ENCODE data around the gene HDAC5.
"Not testable (repeated sequence)": the region's sequence is repeated elsewhere in the genome, so short reads cannot be mapped to it uniquely, and the experiment has no call there.

Gene HDAC5

DNA sequence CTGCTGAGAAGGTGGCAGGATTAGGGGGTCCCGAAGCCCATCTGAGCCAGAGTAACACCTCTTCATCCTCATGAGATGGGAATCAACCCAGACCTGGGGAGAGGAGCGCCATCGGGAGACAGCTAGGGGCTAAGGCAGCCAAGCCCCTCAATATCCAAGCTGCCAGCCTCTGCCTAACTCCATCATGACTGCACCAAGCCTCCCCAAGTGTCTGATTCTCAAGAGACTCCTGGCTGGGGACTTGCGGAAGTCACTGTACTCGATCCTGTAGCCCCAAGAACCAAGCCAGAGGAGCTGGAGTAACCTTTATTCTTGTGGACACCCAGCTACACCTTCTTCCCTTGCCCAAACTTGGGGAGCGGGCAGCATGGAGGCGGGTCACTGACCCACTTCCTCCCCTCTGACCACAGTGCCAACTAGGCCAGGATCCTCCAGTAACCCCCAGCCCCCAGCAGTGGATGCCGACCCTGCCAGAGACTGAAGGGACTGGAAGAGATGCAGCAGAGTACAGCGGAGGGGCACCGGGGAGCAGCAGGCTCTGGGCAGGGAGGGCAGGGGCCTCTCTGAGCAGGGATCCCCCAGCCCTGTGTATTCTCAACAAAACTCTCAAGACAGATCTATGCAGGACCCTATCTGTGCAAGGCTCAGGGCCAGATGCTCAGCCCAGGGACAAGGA lies 13.3 kb downstream of the HDAC5 start:
- no peak for DNase-seq

DNA sequence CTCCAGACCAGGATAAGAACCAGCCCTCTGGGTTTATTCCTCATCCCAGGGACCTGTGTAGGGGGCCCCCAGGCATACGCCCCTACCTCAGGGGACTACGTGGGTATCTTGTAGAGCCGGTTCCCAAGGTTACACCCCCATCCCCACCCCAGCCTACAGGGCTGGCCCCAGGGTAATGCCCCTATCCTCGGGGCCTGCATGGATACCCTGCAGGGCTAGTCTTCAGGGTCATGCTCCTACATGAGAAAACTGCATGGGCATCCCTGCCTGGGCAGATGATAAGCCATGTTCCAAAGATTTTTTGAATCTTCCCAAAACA lies 14.2 kb downstream of the HDAC5 start:
- DNase-seq = no peak

DNA sequence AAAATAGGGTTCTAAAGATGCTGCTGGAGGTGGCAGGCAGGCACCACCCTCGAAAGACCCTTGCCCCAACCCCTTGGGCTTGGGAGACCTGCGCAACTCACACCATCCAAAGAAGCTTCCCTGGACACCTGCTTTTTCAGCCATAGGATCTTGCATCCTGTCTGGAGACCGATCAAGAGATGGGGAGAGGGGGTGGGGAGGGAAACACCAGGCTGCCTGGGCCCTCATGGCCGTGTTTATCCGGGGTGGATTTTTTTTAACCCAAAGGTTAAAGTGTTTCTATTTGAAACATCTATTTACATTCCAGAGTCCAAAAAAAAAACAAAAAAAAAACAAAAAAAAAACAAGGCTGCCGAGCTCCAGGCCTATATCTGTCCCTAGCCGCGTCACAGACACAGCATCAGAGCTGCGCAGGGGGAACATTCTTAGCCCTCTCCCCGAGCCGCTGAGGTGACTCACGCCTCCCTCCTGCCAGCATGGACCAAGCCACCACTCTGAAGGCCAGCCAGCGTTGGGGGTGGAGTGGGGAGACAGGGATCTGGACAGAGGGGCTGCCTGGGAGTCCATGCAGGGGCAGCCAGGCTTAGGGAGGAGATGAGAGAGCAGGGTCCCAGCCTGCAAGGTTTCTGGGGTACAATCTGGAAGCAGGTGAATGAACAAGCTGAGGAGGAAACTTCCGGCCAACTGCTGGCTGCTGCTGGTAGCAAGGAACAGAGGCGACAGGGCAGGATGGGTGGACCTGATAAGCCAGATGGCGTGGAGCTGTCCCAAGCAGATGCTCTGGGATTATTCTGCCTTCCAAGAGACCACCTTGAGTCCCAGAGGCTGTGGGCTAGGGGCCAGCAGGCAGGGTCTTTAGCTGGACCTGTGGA lies 14.8 kb downstream of the HDAC5 start:
- DNase-seq = no peak

DNA sequence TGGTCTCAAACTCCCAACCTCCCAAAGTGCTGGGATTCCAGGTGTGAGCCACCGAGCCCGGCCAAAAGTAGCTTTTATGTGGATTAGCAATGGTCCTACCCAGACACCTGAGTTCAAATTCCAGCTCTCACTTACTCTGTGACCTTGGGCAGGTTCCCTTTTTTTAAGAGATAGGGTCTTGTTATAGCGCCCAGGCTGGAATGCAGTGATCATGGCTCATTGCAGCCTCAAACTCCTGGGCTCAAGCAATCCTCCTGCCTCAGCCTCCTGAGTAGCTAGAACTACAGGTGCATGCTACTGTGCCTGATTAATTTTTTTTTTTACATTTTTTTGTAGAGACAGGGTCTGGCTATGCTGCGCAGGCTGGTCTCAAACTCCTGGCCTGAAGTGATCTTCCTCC lies 16.6 kb downstream of the HDAC5 start:
- DNase-seq = no peak

DNA sequence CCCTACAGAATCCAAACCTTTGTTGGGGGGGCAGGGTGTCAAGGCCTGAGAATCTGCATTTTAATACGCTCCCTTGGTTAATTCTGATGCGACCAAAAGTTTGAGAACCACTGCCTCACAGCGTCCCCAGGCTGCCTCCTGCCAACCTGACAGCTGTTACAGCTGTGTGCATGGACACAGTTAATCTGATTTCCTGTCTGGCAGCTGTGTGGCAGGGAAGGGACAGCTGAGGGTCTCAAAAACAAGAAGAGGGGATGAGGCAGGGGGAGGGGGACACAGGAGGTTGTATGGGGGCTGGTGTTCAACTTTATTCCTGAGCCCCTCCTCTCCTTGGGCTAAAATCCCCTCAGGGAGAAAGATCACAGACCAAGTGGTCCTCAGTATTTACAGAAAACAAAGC lies 17.5 kb downstream of the HDAC5 start:
- DNase-seq = no peak

DNA sequence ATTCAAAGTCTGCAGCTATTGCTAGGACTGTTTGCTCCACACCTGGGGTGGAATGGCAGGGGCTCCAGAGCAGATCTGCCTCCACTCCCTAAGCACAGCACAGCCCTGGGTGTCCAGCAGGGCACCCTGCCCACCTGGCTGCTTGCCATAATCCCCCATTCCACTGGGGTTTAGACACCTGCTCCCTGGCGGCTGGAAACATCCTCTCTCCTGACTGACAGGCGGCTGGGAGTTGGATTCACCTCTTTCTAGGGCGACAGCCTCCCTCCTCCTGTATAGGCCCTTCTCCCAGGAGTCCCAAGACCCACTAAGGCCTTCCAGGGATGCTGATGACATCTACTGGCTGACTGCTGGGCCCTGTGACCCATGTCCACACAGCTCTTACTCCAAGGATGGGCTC lies 18.0 kb downstream of the HDAC5 start:
- DNase-seq = no peak

DNA sequence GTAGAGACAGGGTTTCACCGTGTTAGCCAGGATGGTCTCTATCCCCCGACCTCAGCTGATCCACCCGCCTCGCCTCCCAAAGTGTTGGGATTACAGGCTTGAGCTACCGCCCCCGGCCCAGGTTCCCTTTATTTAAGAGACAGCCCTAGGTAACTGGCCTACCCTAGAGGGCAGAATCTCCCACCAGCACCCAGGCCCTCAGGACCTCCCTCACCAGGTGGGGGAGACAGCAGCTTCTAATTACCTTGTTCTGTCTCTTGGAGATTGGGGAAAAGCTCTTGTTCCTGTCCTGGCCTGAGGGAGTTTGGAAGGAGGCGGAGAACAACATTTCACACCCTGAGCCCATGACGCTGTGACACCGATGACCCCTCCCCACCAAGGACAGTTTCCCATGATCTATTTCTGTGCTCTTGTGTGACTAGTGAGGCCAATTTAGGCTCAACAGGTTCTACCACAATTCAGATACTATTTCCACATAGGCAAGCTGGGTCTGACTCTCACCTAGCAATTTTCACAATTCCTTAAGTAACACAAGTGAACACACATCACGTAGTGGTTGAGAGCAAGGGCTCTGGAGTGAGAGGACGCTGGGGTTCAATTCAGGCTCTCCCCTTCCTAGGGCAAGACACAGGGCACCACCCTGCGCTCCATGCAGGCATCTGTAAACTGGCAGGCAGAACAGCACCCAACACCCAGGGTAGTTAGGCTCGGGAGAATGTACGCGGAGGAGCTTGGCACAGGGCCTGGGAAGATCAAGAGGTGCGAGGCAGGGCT lies 20.4 kb downstream of the HDAC5 start:
- no peak for DNase-seq

DNA sequence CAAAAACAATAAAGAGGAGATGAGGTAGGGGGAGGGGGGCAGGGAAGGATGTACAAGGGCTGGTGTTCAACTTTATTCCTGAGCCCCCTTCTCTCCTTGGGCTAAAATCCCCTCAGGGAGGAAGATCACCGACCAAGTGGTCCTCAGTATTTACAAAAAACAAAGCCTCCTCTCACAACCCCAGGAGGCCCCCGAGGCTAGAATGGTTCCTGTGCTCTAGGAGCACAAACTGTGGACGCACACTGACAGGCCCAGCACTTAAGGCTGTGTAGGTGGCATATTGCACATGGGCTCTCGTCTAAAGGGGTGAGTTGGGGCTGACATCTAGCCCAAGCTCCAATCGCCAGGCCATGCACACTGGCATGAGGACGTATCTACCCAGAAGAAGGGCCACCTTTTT lies 21.6 kb downstream of the HDAC5 start:
- DNase-seq = not testable (repeated sequence)

DNA sequence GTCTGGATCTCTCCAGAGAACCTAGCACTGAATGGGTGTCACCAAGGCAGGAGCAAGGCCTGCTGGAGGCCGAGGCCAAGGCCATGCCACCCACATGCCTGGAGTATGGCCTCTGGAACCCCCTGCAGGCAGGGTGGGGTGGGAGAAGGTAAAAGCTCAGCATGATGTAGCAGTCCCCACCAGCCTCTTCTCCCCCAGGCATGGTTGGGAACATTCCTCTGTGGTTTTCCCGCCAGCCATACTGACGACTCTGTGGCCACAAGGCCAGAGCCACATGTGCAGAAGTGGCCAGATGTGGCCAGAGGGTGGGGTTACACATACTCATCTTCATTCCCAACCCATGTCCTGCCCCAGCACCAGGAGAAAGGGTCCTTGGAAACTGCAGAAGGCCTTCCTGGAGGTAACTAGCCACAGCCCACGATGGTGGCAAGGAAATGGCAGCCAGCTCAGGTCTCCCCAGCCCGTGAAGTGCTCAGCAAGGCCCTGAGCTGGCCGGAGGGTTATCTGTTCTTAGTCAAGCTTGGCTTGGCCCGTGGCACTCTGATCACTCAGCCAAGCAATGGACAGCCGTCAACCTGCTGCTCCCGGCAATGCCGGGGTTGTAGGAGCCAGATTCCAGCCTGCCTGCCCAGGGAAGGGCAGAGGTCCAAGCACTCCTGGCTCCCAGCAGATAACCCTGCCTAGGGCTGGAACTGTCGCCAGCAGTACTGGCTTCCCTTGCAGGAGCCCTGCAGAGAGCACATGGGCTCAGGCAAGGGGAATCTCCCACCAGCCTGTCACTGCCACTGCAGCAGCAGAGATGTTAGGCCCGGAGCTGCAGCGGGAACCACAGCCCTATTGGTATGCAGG lies 26.1 kb downstream of the HDAC5 start:
- DNase-seq = peak; percentile 40

DNA sequence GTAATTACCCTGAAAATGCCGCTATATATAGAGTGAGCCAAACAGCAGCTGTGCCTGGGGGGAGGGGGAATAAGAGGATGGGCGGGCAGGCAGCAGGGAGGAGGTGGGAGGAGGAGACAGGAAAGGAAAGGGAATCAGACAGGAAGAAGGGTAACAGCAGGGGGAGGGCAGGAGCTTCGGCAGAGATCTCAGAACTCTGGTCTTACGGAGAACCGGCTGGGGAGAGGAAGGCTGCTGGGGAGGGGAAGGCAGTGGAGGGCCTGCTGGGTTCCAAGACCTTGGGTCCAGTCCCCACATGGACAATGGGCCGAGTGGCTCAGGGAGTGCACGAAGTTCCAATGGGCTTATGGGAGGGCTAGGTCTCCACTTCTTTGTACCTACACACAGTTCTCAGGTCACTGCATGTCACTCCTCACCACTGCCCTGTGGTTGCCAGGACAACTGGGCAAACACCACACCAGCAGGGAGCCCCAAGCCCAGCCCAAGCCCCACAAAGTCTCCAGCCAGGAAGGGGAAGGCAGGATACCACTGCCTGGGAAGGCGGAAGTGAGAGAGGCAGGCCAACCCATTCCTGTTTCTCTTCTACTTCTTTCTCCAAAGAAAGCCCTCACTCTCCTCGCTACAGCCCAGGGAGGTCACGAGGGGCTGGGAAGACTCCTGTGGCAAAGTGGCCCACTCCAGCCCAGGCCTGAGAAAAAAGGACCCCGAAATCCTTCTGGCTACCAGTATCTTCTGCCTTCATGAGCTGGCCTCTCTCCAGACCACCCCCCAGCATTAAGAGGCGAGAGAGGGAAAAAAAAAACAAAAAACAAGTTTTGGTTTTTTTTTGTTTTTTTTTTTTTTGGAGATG lies 27.6 kb downstream of the HDAC5 start:
- DNase-seq = peak; percentile 93

DNA sequence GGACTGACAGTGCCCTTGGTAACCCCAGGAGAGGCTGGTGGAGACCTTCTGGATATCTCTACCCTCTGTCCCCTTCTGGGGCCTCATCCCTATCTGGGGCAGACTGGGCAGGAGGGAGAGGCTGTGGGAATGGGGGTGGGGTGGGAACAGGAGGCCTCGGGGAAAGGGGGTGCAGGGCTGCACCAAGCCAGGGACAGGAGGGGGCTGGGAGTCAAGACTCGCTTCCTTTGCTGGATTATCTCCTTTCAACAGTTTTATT lies 28.1 kb downstream of the HDAC5 start:
- DNase-seq = no peak

DNA sequence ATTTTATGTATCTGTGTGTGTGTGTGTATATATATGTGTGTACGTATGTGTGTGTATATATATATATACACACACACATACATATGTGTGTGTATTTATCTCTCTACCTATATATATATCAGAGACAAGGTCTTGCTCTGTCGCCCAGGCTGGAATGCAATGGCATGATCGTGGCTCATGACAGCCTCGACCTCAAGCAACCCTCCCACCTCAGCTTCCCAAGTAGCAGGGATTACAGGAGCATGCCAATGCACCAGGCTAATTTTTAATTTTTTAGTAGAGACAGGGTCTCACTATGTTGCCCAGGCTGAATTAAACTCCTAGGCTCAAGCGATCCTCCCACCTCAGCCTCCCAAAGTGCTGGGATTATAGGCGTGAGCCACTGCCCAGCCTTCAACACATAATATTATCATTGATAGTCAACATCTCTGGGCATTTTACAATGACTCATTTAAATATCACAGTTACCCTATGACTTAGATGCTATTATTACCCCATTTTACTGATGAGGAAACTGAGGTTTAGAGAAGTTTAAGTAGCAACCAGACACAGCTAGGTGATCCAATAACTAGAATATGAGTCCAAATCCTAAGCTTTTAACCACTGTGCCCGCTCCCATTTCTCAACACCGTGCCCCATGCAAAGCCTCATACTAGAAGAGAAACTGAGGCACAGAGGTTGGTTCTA lies 28.6 kb downstream of the HDAC5 start:
- no peak for DNase-seq

DNA sequence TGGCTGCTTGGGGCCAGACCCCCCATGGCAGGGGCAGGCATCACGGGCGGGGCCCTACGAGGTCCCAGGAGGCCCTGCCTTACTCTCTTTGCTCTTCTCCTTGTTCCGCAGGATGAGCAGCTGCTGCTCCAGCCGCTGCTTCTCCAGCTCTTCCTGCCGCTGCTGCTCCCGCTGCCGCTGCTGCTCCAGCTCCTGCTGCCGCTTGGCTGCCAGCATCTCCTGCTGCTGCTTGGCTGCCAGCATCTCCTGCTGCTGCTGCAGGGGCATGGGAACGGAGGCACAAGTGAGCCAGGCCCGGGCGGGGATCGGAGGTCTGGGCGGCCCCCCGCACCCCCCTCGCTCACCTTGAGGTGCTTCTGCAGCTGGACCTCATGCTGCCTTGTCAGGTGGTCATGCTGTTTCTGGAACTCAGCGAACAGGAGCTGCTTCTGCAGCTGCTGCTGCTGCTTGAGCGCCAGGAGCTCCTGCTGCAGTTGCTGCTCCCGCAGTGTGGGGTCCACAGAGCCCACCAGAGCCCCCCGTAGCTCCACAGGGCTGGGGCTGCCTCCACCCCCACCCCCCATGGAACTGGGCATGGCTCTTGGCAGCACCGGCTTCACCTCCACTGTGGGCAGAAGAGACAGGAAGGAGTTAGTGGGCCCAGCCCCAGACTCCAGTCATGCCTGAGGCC lies 30.1 kb downstream of the HDAC5 start:
- DNase-seq = no peak

DNA sequence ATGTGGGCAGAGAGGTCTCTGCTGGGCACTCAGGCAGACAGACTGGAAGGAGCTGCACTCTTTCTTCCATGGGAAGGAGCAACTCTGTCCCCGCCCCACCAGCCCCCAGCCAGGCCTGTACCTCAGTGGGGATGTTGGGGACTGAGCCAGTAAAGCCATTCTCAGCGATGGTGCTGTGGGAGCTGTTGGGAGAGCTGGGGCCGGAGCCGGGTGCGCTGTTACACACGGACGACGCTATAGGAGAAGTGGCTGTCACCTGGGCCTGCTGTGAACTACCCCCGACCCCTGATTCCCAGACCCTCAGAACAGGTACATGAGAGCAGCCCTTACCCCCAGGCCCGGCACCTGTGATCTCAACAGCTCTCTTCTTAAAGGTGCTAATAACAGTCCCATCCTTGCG lies 31.4 kb downstream of the HDAC5 start:
- DNase-seq = no peak

DNA sequence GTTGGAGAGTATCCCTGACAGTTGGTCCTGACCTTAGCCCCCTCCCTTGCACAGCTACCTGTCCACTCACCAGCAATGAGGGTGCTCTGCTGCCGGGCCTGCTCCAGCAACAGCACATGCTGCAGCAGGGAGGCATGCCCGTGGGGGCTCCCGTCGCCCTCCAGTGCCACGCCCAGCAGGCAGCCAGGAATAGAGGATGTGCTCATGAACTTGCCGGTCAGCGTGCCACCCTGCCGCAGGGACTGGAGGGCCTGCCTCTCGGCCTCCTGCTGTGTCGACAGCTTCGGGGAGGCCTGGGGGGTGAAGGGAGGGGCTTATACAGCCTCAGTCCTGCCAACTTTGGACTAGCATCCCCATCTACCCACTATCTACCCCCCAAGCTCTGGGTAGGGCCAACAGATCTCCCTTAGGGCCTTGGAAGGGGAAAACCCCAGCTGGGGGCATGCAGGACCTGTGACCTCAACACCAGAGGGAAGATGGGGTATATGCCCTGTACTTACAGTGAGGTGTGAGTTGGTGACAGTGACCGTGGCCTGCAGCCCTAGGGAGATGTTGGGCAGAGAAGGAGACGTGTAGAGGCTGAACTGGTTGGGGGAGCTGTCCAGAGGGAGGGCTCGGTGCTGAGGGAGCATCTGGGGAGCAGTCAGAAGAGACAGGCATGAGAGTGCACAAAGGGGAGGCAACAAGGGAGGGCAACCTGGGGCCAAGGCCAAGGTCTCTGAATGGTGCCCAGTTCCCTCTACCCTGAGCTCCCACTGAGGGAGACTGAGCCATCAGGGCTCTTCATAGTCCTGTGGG lies 32.0 kb downstream of the HDAC5 start:
- DNase-seq = no peak

DNA sequence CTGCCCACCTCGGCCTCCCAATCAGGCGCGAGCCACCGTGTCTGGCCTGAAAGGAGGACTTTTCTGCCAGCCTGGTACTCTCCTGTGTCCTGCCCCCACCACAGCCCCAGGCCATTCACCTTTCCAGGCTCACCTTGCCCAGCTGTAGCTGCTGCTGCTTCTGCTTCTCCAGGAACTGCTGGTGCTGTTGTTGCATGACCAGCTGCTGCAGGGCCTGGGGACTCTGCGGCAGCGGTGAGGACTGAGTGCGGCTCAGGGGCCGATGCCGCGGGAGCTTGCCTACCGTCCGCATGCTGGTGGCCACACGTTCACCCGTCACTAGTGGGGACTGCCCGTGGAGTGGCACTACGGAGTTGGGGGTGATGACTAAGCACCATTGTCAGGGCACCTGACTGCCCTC lies 35.2 kb downstream of the HDAC5 start:
- DNase-seq = no peak

DNA sequence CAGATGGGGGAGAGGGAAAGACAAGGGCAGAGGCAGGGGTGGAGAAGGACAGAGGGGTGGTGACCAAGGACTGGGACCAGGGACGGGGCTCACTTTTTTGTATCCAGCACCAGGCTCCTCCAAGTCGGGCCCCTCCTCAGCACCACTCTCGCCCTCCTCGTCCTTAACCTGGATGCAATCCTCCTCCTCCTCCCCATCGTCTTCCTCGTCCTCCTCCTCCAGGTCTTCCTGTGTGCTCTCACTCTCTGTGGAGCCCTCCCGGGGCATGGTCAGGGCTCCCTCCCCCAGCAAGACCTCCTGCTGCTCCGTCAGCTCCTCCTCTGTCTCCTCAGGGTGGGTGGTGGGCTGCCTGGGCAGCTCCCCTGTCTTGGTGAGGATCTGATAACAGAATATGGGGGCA lies 36.1 kb downstream of the HDAC5 start:
- no peak for DNase-seq

DNA sequence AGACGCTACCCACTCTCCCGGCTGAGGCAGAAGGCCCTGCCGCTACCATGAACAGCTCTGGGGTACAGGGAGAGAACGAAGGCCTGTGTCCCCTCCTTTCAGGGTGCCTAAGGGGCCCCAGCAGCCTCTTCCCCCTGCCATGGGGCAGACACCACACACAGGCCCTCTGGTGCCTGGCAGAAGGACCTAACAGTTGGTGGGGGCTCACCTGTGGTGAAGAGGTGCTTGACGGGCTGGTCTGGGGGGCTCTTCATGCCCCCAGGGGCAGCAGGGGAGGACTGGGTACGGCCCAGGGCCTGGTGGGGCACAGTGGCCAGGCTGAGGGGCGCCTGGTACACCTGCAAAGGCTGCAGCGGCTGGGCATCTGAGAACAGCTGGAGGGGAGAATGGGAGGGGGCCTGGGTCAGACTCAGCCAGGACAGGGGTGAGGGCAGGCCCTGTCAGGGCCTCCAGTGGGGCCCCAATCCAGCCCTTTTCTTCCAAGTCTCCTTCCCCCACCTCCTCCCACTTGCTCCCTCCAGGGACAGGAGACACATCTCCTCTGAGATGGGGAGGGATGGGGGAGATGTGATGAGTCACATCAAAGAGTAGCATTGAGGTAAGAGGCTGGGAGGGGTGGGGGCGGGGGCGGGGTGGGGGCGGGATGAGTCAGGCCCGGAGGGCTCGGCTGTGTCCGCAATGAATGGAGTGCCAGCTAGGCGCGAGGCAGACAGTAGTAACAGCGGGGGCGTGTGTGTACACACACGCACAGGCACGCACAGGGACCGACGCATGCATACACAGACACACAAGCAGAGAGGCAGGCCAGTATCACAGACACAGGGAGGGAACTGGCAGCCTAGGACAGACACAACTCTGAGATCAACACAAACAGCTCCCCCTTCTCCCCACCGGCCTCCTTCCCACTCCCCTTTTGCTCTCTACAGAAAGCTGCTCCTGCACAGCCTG lies 36.8 kb downstream of the HDAC5 start:
- DNase-seq = peak; percentile 59

DNA sequence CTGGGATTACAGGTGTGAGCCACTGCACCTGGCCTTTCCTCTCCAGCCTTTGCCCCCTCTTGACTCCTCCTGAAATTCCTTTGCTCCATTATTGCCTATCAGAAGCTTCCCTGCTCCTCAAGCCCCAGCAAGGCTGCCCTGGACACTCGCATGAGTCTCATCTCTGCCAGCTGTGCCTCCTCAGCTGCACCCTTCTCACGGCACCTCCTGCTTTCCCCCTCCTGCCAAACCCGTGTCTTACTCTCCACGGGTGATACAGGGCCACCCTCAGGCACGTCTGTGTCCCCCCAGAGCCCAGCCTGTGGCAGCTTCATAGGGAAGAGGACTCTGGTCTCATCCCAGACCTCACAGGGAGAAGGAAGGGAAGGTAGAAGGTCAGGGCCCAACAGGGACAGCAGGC lies 37.5 kb downstream of the HDAC5 start:
- no peak for DNase-seq
